ENCODE results near the gene GASK1A.
"Not testable (repeated sequence)": the region's sequence is repeated elsewhere in the genome, so short reads cannot be mapped to it uniquely, and the experiment has no call there.

GASK1A gene

GRCh38 chr3:43034911-43035310, 55.8 kb downstream of the GASK1A start:
- no peak for DNase-seq

- no peak for DNase-seq
Measured at GRCh38 chr3:43035801-43036365, 56.8 kb downstream of the GASK1A start.

- no peak for DNase-seq
Measured at GRCh38 chr3:43036621-43037423, 57.7 kb downstream of the GASK1A start.

GRCh38 chr3:43038010-43038409, 58.9 kb downstream of the GASK1A start:
- DNase-seq, result no peak

- DNase-seq, result no peak
Measured at GRCh38 chr3:43041517-43041916, 62.4 kb downstream of the GASK1A start.

GRCh38 chr3:43043071-43043766, 64.1 kb downstream of the GASK1A start:
- DNase-seq, result no peak

- no peak for DNase-seq
Measured at GRCh38 chr3:43043793-43044192, 64.7 kb downstream of the GASK1A start.

- not testable (repeated sequence) for DNase-seq
Measured at GRCh38 chr3:43045079-43045478, 66.0 kb downstream of the GASK1A start.

GRCh38 chr3:43046583-43046982, 67.5 kb downstream of the GASK1A start:
- DNase-seq, result no peak

- DNase-seq, result no peak
Measured at GRCh38 chr3:43048470-43048869, 69.4 kb downstream of the GASK1A start.

- DNase-seq, result no peak
Measured at GRCh38 chr3:43053291-43053690, 74.2 kb downstream of the GASK1A start.

- DNase-seq, result no peak
Measured at GRCh38 chr3:43054754-43055153, 75.6 kb downstream of the GASK1A start.

GRCh38 chr3:43055393-43055792, 76.3 kb downstream of the GASK1A start:
- no peak for DNase-seq

- DNase-seq, result no peak
Measured at GRCh38 chr3:43055806-43056770, 77.0 kb downstream of the GASK1A start.

GRCh38 chr3:43059456-43059855, 80.3 kb downstream of the GASK1A start:
- no peak for DNase-seq

- no peak for DNase-seq
Measured at GRCh38 chr3:43061101-43061895, 82.2 kb downstream of the GASK1A start.

GRCh38 chr3:43062040-43062563, 83.0 kb downstream of the GASK1A start:
- DNase-seq, result no peak

GRCh38 chr3:43062564-43063040, 83.5 kb downstream of the GASK1A start:
- no peak for DNase-seq

GRCh38 chr3:43063114-43063513, 84.0 kb downstream of the GASK1A start:
- no peak for DNase-seq

GRCh38 chr3:43070670-43071069, 91.6 kb downstream of the GASK1A start:
- DNase-seq, result not testable (repeated sequence)

- DNase-seq, result peak in 1 of 2 donors; percentile 28
Measured at GRCh38 chr3:43071313-43071893, 92.3 kb downstream of the GASK1A start.

Data from activated CD4-positive, alpha-beta T cell treated with anti-CD3 and anti-CD28 coated beads for 4 hours (primary cell).